Measurements from ENCODE around the gene TGFBR3L.

The TGFBR3L gene

DNA sequence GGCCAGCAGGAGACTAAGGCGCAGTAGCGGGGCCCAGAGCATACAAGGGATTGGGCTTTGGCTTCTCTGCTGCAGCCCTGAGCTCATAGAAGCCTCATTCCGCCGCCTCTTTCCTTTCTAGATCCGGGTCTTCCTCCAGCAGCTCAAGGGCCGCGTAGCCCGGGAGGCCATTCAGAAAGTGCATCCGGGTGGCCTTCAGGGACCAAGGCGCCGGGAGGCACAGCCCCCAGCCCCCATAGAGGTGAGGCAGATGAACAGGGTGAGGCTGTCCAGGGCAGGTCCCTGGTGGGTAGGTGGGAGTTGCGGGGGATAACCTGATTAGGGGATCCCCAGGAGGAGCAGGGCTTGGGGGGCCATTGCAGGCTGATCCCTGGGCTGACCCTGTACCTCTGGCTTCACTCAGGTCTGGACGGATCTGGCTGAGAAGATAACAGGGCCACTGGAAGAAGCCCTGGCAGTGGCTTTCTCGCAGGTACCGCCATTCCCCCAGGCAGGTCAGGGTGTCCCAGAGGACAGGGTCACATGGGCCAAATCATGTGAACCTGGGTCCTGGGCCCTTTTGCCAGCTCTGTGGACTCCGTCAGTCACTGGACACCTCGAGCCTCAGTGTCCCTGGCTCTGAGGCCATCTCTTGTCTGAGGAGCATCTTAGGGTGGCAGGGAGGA lies 6.8 kb downstream of the TGFBR3L start:
- TF ChIP-seq, protein P1, sequence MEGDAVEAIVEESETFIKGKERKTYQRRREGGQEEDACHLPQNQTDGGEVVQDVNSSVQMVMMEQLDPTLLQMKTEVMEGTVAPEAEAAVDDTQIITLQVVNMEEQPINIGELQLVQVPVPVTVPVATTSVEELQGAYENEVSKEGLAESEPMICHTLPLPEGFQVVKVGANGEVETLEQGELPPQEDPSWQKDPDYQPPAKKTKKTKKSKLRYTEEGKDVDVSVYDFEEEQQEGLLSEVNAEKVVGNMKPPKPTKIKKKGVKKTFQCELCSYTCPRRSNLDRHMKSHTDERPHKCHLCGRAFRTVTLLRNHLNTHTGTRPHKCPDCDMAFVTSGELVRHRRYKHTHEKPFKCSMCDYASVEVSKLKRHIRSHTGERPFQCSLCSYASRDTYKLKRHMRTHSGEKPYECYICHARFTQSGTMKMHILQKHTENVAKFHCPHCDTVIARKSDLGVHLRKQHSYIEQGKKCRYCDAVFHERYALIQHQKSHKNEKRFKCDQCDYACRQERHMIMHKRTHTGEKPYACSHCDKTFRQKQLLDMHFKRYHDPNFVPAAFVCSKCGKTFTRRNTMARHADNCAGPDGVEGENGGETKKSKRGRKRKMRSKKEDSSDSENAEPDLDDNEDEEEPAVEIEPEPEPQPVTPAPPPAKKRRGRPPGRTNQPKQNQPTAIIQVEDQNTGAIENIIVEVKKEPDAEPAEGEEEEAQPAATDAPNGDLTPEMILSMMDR (conservative IDR thresholded peaks at IDR 0.05), result no peak
- peak overlapping the region; percentile 69 for H3K27ac ChIP-seq

DNA sequence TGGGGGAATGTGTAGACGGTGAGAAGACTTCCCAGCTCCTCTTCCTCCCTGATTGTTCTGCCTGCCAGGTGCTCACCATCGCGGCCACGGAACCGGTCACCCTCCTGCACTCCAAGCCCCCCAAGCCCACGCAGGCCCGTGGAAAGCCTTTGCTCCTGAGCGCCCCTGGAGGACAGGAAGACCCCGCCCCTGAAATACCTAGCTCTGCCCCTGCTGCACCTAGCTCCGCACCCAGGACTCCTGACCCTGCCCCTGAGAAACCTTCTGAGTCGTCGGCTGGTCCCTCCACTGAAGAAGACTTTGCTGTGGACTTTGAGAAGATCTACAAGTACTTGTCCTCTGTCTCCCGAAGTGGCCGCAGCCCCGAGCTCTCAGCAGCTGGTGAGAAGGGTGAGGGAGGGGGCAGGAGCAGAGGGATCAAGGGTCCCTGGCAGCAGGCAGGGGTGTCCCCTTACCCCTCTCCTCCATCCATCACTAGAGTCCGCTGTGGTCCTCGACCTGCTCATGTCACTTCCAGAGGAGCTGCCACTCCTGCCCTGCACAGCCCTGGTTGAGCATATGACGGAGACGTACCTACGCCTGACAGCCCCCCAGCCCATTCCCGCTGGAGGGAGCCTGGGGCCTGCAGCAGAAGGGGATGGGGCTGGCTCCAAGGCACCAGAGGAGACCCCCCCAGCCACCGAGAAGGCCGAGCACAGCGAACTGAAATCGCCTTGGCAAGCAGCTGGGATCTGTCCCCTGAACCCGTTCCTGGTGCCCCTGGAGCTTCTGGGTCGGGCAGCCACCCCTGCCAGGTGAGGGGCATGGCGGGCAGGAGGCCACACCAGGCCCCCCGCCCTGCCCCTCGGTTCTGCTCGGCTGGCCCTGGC lies 7.6 kb downstream of the TGFBR3L start:
- H3K27ac ChIP-seq, result peak overlapping the region; percentile 69
- TF ChIP-seq, protein P1 (conservative IDR thresholded peaks at IDR 0.05), result no peak

DNA sequence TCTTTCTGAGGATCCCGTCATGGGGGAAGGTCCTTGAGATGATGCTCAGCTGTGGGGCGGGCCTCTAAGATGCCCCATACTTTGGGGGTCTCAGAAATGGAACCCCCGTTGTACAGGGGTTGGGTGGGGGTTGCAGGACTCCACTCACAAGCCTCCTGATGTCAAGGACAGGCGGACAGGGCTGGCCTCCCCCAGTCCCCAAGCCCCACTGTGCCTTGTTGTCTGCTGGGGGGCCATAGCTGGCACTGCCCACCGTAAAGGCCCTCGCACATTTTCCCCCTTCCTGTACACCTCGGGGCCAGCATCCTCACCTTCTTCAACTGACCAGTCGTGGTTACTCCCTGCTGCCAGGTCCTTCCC lies 8.2 kb downstream of the TGFBR3L start:
- H3K27ac ChIP-seq, result no peak overlapping the region
- TF ChIP-seq, protein P1 (conservative IDR thresholded peaks at IDR 0.05), result no peak

DNA sequence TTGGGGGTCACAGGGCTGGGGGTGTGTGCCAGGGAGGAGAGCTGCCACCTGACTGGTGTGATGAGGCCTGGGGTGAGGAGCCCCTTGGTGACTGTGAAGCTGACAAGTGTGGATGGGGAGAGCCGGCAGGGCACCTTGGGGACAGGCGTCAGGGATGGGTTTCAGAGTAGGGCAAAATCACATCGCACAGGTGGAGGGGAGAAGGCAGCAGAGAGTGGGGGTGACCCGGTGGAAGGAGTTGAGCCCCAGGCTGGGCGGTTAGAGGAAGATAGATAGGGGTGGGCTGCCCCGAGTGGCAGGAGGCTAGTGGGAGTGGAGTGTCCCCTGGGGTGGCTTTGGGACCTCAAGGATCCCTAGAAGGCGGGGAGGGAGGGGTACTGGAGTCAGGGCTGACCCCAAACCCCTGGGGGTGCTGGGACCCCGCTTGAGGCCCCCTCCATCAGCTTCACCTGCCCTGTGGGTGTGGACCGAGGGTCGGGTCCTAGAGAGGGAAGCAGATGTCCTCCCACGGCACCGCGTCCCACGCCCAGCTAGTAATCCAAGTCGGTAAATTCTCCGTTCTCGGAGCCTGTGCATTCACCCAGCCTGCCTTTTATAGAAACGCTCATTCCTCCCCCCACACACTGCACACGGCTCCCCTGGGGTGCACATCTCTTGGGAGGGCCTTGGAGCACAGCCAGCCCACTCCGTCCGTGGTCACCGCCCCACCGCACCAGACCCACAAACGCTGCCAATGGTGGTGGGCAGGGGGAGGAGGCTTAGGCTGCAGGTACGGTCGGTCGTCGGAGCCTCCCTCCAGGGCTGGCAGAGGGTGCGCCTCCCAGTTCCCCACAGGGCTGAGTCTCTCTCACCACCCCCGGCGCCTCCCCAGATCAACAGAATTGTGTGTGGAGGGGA lies 8.9 kb downstream of the TGFBR3L start:
- no peak overlapping the region for H3K27ac ChIP-seq
- TF ChIP-seq, protein P1 (conservative IDR thresholded peaks at IDR 0.05), result no peak

DNA sequence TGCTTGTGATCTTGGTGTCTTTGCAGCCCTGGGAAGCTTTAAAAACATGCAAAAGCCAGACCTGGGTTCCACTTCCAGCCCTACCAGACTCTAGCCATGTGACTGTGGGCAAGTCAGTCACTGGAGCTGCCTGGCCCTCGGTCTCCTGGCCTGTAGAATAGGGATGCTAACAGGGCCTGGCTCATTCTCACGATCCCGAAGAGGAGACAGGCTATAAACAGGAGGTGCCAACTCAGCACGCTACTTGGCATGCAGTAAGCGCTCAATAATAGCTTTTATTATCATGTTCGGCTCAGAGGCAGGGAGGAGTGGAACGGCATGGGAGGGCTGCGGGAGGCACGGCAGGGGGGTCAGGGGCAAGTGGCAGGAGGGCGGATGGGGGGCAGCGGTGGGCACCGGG lies 9.6 kb downstream of the TGFBR3L start:
- no peak overlapping the region for H3K27ac ChIP-seq
- TF ChIP-seq, protein P1 (conservative IDR thresholded peaks at IDR 0.05), result no peak

DNA sequence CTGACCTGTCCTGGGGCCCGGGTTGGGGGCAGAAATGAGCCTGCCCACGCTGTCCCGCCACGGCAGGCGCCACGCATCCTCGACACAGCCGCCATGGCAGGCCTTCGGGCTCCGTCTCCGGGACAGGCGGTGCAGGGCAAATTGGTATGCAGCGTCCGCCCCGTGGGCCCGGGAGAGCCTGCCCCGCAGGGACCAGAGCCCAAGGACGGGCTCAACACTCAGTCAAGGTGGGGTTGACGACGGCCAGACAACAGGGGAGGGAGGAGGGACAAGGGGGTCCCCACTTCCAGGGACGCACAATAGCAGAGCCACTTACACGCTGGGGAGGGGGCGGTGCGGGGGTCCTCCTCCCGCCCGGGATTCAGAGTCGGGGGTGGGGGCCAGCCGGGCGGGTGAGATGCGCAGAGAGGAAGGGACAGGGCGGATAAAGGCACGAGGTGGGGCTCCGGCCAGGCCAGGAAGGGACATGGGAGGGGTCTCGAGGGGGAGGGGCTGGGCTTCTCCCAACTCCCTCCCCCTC lies 10.1 kb downstream of the TGFBR3L start:
- TF ChIP-seq, protein P1 (conservative IDR thresholded peaks at IDR 0.05), result no peak
- H3K27ac ChIP-seq, result no peak overlapping the region
